ENCODE measurements around the gene S100A2. TPM values are rescaled to one million over a fixed set of nuclear protein-coding genes. Genes with fewer than 3 reads are reported as not detected.

The S100A2 gene
- total and polyA plus RNA-seq, 2 donors (not counting 3 experiments of a cell fraction or from before 2014, with no cell fraction given), result 4.0 to 4.3 TPM

DNA sequence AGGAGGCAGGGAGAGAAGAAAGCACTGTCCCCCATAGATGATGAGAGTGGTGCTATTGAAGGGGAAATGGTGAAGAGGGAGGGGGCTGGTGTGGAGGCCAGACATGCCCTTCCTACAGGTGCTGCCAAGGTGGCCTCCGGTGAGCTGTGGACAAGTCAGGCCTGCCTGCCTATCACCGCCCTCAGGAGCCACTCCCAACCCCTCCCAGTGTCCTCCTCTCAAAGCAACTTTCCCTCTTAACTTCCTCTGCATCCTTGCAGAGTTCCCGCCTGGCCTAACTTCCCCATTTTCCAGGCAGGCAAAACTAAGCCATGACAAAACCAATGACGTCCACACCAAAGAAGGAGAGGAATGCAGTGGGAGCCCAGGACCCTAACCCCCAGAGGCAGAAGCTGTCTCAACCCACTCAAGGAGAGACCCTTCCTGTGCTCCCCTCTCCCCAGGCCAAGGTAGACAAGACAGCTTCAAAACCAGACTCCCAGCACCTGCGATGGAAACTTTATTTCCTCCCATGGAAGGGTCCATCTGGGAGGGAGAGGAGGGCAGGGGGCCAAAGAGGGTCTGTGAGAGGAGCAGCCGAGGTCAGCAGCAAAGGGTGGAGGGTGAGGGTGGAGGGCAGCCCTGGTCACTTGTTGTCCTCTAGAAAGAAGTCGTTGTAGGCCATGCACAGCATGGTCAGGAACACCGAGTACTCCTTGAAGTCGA lies 28.8 kb downstream of the S100A2 start:
- Histone ChIP-seq H3K9me3 (replicated peaks; ENCODE audit: control insufficient read depth, insufficient read depth, low read length) (no peaks in the 10 kb centered on the region), H3K9me1 (replicated peaks; ENCODE audit: control insufficient read depth, extremely low read depth, insufficient read depth, low read length) (no peaks in the 10 kb centered on the region), H3K4me2 (ENCODE audit: insufficient read depth, low read length) (peak overlapping the region; percentile 13), H2AFZ (ENCODE audit: low read depth, low read length) (no peak overlapping the region), H3K27ac (ENCODE audit: insufficient read depth, low read depth, low read length) (peak overlapping the region; percentile 14), H3K4me1 (ENCODE audit: control insufficient read depth, extremely low read depth, insufficient read depth, low read length) (peaks cover 38% of the 10 kb centered on the region), H3K36me3 (ENCODE audit: control insufficient read depth in 2 of 2, extremely low read depth in 1 of 2, insufficient read depth in 2 of 2, low read length in 2 of 2) (no peaks in the 10 kb centered on the region), H4K20me1 (replicated peaks; ENCODE audit: control insufficient read depth, extremely low read depth, insufficient read depth, low read length) (no peaks in the 10 kb centered on the region), H3K27me3 (ENCODE audit: control insufficient read depth in 2 of 2, insufficient read depth in 2 of 2, low read length in 2 of 2) (no peaks in the 10 kb centered on the region), H3K79me2 (ENCODE audit: control insufficient read depth, insufficient read depth, low read length) (peaks cover 15% of the 10 kb centered on the region), H3K9ac (replicated peaks; ENCODE audit: extremely low read depth, insufficient read depth, low read length) (peak overlapping the region; percentile 17), H3K4me3 (replicated peaks in 1 of 3; ENCODE audit: insufficient read depth in 1 of 3, low read depth in 1 of 3, low read length in 3 of 3) (no peak overlapping the region)
- BruUV-seq (replicated peaks), result no TSS peak
- CTCF ChIA-PET, result interaction anchor here (1.1 to 1.8 kb wide), 3 partner anchors 15 to 91 kb away, joined by 3 to 5 read pairs (median 5); partner anchors contain the start of gene S100A13
- POLR2A ChIA-PET, result no interaction called here
- TF ChIP-seq MYC (IDR thresholded peaks at IDR 0.05; ENCODE audit: low read depth, low read length) (no peak), FOS (IDR thresholded peaks at IDR 0.05; ENCODE audit: borderline replicate concordance, insufficient read depth, low read length) (no peak), EZH2 (IDR thresholded peaks at IDR 0.05; ENCODE audit: borderline replicate concordance, low read depth, low read length, severe bottlenecking) (no peak), GATA2 (IDR thresholded peaks at IDR 0.05; ENCODE audit: insufficient read depth, insufficient read length, low read depth, low read length) (no peak), POLR2AphosphoS5 (IDR thresholded peaks at IDR 0.05; ENCODE audit: insufficient read depth, low read depth, low read length) (no peak), JUN (IDR thresholded peaks at IDR 0.05; ENCODE audit: borderline replicate concordance, insufficient read depth, insufficient read length, low read depth) (no peak), POLR2A (IDR thresholded peaks at IDR 0.05; ENCODE audit: low read depth, low read length) (no peak)
- TF ChIP-seq, protein P1, sequence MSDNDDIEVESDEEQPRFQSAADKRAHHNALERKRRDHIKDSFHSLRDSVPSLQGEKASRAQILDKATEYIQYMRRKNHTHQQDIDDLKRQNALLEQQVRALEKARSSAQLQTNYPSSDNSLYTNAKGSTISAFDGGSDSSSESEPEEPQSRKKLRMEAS (IDR thresholded peaks at IDR 0.05; ENCODE audit: insufficient read depth, insufficient read length), result no peak
- TF ChIP-seq, protein P2, sequence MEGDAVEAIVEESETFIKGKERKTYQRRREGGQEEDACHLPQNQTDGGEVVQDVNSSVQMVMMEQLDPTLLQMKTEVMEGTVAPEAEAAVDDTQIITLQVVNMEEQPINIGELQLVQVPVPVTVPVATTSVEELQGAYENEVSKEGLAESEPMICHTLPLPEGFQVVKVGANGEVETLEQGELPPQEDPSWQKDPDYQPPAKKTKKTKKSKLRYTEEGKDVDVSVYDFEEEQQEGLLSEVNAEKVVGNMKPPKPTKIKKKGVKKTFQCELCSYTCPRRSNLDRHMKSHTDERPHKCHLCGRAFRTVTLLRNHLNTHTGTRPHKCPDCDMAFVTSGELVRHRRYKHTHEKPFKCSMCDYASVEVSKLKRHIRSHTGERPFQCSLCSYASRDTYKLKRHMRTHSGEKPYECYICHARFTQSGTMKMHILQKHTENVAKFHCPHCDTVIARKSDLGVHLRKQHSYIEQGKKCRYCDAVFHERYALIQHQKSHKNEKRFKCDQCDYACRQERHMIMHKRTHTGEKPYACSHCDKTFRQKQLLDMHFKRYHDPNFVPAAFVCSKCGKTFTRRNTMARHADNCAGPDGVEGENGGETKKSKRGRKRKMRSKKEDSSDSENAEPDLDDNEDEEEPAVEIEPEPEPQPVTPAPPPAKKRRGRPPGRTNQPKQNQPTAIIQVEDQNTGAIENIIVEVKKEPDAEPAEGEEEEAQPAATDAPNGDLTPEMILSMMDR (IDR thresholded peaks at IDR 0.05; ENCODE audit: extremely low read depth in 1 of 2, insufficient read depth in 1 of 2, low read depth in 1 of 2, low read length in 2 of 2), result no peak
- dilution Hi-C loops (cut with MboI; ENCODE audit: extremely low pct_ligation_motif_present, low sequenced_read_pairs) (no loop called here), intact Hi-C loops (cut with micrococcal nuclease) (loop anchor here (1.0 kb wide), 1 partner anchor 12 kb away; the partner anchor contains the start of gene S100A3)
- FAIRE-seq, result no peak
- no peak for DNase-seq (ENCODE audit: low read depth, low spot score)
